COLO829 (cell line): ENCODE results near the gene MYO16.

Source experiments
- DNase-seq: peaks from one replicate; pipeline ENCODE4 v3.0.0; 2012; ENCODE audit warnings: low spot score

MYO16 gene

GRCh38 chr13:108797354-108797753 lies 167.9 kb downstream of the MYO16 start:
- no peak for DNase-seq

DNA sequence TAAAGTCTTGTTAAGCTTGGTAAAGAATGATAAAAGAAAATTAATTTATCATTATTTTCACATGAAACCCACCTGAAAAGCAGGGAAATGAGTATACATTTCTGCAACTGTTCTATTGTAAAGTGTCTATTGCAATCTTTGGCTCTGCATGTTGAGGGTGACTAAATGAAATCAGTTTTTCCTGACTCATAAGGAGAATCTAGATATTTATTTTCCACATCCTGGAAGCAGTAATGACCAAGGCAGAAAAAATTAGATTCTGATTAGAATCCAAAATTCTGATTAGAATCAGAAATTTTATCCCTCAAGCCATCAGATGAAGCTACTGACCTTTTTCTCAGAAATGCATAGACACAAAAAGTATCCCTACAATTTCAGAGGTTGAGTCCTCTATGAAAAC lies 178.4 kb downstream of the MYO16 start:
- DNase-seq: no peak

DNA sequence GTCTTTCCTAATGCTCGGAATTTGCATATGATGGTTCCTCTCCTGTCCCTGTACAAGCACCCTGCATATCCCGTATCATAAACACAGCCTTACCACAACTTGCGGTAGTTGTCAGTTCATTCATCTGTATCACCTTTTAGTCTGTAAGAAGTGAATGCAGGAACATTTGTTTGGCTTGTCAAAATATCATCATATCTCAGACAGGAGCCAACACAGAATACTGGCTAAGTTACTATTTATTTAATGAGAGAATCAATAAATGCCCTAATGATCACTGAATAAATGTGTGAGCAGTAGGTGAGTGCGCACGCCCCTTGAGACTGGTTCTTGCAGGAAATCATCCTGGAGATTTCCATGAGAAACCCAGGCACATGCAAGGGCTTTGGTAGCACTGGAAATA lies 182.8 kb downstream of the MYO16 start:
- no peak for DNase-seq

- DNase-seq: no peak
Measured at GRCh38 chr13:108812661-108813060, 183.2 kb downstream of the MYO16 start.

- DNase-seq: no peak
Measured at GRCh38 chr13:108813587-108814170, 184.3 kb downstream of the MYO16 start.

GRCh38 chr13:108816375-108816774 lies 187.0 kb downstream of the MYO16 start:
- DNase-seq: no peak

GRCh38 chr13:108827646-108828045 lies 198.2 kb downstream of the MYO16 start:
- no peak for DNase-seq

- DNase-seq: no peak
Measured at GRCh38 chr13:108828086-108828815, 198.8 kb downstream of the MYO16 start.

DNA sequence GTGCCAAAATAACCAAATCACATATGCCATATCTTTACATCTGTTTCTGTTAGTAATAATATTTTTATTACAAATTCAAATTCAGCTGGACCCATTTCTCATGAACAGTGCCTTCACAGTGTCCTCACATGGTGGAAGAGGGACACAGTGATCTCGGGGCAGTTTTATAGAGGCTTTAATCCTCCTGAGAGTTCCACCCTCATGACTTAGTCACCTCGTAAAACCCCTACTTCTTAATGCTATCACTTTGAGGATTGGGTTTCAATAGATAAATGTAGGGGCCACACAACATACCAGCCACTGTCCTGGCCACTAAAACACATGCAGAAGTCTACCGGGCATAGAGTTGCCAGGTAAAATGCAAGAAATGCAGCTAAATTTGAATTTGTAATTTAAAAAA lies 201.5 kb downstream of the MYO16 start:
- no peak for DNase-seq

DNA sequence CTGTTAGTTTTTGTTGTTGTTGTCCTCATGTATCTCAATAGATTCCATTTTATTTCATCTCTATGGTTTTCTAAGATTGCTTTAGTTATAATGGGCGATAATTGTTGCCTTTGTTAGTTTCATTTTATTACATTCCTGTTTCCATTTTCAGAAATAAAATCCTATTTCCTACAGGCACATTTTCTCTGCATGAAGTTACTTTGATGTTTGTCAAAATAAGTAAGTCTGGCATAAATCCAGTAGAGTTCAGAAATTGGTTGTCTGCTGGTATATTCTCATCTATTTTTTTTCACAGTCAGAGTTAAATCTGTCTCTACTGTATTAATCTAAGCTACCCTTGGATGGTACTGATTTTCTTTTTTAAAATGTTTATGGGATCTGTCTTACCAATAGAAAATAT lies 204.1 kb downstream of the MYO16 start:
- DNase-seq: no peak

- no peak for DNase-seq
Measured at GRCh38 chr13:108834193-108834592, 204.8 kb downstream of the MYO16 start.

- DNase-seq: no peak
Measured at GRCh38 chr13:108835083-108835482, 205.7 kb downstream of the MYO16 start.

GRCh38 chr13:108850691-108851090 lies 221.3 kb downstream of the MYO16 start:
- DNase-seq: no peak

DNA sequence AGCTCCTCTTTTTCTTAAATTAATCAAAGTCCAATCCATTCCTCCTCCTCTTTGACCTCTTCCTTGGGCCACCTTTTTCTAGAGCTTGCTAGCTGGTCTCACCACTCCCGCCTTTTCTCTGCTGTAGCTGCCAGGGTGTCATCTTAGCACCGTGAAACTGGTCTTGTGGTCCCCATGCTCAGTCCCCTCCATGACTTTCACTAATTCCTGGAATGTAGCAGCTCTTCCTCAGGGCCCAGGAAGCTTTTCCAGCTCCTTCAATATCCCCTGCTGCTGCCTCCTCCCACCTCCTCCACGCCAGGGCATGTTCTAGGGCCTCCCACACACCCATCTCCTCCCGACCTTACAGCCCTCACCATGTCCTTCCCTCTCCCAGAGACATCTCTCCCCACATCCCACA lies 222.2 kb downstream of the MYO16 start:
- DNase-seq: no peak

DNA sequence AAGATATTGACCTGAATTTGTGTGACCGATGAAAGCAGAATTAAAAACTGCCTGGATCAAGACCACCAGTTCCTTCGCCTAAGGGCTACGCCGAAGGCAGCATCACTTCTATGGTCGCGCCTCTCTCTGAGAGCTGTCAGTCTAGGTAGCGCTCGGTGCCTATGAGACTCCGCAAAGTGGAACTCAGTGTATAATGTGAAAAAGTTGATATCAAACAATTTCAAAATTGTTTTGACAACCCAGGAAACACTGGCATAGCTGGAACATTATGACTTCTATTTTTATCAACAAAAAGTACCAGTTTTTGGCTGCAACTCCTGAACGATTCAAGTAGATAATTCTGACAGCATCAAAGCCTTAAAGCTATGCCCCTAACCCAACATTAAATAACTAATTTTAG lies 223.6 kb downstream of the MYO16 start:
- no peak for DNase-seq

GRCh38 chr13:108855737-108856387 lies 226.5 kb downstream of the MYO16 start:
- no peak for DNase-seq

DNA sequence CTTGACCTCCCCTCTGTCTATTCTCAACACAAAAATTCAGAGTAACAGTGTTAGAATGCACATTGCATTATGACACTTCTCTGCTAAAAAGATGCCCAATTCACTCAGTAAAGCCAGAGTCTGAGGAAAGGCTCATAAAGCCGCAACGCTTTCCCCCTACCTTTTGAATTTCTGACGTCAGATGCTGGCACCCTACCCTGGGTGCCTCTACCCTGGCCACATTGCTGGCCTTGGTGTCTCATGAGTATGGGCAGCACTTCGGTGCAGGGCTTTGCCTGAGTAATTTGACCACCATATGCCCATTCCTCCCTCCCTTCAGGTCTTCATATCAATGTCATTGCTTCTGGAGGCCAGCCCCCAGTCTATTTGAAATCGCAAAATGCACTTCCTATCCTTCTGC lies 229.3 kb downstream of the MYO16 start:
- DNase-seq: no peak

DNA sequence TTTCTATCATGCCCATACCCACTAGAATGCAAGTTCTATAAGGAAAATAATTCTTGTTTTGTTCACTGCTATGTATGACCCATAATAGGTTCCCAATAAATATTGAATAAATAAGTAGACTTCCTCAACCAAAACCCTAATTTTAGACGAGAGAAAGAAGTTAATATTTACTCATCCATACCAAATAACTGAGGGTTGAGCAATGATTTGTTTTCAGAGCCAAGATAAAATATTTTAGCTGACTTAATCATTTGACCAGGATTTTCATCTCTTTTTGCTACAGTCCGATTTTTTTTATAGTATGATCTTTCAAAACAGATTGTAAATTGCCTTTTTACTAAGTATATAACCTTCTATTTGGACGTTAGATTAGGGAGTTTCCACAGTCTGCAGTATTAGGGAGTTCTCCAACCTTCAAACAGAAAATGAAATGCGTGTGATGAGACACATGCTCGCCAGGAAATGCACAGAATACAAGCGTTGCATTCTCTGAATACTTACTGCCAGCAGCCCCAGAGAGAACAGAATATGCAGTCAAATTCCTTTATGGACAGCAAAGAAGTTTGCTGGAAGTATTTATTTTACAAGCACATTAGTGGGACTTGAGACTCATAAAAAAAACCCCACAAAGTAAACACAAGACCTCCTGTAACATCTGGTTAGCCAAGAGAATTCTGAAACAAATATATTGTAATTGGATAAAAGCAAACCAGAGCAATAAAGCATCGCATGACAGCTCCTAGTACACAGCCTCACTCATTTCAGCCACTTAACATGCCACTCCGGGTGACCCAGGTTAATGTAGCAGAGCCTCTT lies 230.0 kb downstream of the MYO16 start:
- DNase-seq: peak; percentile 76

DNA sequence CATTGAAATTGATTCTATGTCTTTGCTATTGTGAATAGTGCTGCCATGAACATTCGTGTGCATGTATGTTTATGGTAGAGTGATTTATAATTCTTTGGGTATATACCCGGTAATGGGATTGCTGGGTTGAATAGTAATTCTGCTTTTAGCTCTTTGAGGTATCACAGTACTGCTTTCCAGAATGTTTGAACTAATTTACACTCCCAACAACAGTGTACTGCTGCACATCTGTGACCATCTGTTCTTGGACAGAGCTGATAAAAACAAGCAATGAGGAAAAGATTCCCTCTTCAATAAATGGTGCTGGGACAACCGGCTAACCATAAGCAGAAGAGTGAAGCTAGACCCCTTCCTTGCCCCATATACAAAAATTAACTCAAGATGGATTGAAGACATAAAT lies 231.0 kb downstream of the MYO16 start:
- DNase-seq: no peak

- DNase-seq: no peak
Measured at GRCh38 chr13:108877300-108877699, 247.9 kb downstream of the MYO16 start.

GRCh38 chr13:108878732-108879131 lies 249.3 kb downstream of the MYO16 start:
- DNase-seq: no peak

DNA sequence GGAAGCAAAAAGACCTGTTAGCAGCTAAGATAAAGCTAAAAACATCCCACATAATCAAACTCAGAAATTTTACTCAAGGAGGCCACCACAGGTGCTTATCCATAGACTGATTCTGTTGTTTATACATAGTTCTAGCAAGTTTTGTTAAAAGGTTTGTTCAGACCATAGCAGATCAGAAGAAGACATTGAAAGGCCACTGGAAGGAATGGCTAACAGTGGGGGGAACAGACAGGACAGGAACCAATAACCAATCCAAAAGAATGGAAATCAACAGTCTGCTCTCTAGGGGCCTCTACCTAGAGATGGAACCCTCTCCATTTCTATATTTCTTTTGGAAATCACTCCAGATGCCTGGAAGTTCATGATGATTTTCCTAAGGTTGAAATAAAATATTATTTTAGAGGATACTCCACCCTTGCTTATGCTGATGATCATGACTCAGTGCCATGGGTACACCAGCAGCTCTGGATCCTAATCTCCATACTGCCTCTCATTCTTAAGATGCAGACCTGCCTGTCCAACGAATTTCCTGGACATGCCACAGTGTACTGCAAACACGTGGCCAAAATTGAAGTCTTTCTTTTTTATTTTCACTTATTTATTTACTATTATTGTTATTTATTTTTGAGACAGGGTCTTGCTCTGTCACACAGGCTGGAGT lies 260.0 kb downstream of the MYO16 start:
- DNase-seq: no peak
